ENCODE data around the gene REXO1. TPM values are rescaled to one million over a fixed set of nuclear protein-coding genes. Genes with fewer than 3 reads are reported as not detected.

REXO1 gene
- total and polyA plus RNA-seq, 9 of the 15 experiments (the other 6 are each of a cell fraction or from before 2014, with no cell fraction given) = 0.04 to 63.3 (median 15.8) TPM

DNA sequence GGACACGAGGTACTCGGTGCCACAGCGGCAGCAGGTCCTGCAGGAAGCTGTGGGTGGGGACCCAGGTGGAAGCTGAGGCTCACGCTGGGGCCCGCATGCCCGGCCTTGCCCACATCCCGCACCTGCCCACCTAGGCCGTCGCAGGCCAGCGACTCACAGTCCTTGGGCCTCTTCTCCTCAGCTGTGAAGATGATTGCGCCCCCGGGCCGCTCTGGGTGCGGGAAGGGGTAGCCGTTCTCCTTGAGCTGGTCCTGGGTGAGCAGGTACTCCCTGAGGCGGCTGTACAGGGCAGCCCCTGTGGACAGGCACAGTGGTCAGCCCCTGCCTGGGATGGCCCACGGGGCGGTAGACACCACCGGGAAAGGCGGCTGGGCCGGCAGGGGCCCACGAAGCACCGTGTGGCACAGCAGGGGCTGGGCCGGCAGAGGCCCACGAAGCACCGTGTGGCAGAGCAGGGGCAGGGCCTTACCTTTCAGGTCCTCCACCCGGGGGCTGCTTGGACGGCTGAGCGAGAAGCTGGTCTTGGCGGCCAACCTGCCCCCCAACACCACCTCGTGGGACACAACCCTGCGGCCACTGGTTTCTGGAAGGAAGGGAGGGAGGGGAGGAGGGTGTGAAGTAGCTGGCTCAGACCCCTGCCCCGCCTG, 29.6 kb downstream of the REXO1 start:
- no peak for DNase-seq (ENCODE audit: extremely low read depth in 1 of 4, low spot score in 3 of 4)
- no peaks in the 10 kb centered on the region for H4K20me1 ChIP-seq (replicated peaks; ENCODE audit: control insufficient read depth, insufficient read depth, low read length)
- H3K4me1 ChIP-seq (replicated peaks in 1 of 2; ENCODE audit: control insufficient read depth in 2 of 2, insufficient read depth in 2 of 2, low read length in 2 of 2) = peaks cover 2 to 45% of the 10 kb centered on the region in 2 experiments; a peak in 2 of 5 replicates
- ATAC-seq = no peak
- no peaks in the 10 kb centered on the region for H3K9me1 ChIP-seq (ENCODE audit: control insufficient read depth, insufficient read depth, low read length)
- H3K4me2 ChIP-seq (ENCODE audit: insufficient read depth, low read length) = no peak overlapping the region
- peaks cover 86% of the 10 kb centered on the region; the same call in 2 of the 3 replicates for H3K36me3 ChIP-seq (ENCODE audit: control insufficient read depth, insufficient read depth, low read length)
- in situ Hi-C loops (cut with MboI) (no loop called here), intact Hi-C loops (cut with micrococcal nuclease) (no loop called here)
- H3K27ac ChIP-seq (ENCODE audit: extremely low read depth, low read depth, low read length) = no peak overlapping the region
- H3K4me3 ChIP-seq = no peak overlapping the region
- H2AFZ ChIP-seq (ENCODE audit: low read depth, low read length) = no peak overlapping the region
- no peaks in the 10 kb centered on the region for H3K27me3 ChIP-seq (ENCODE audit: control insufficient read depth in 2 of 2, insufficient read depth in 2 of 2, low read length in 2 of 2)
- H3K9ac ChIP-seq (ENCODE audit: insufficient read depth in 1 of 2, low read depth in 2 of 2, low read length in 2 of 2) = no peak overlapping the region; a peak in 1 of 4 replicates
- no peaks in the 10 kb centered on the region for H3K9me3 ChIP-seq (replicated peaks; ENCODE audit: control insufficient read depth, insufficient read depth, low read depth, low read length)
- WGBS (ENCODE audit: insufficient coverage, low coverage, missing lambda C conversion rate) = 94% methylated on average over 19 of the region's 33 CpGs
- BruUV-seq (replicated peaks) = no TSS peak
- no peak for FAIRE-seq
- ChIA-PET POLR2A (interaction anchor here (0.5 to 1.1 kb wide), 4 partner anchors 7 to 177 kb away, joined by 3 read pairs; no protein-coding TSS in a partner anchor), CTCF (ENCODE audit: low intra/inter-chr PET ratio) (no interaction called here)
- peaks cover 9% of the 10 kb centered on the region for H3K79me2 ChIP-seq (ENCODE audit: control insufficient read depth, insufficient read depth, low read length)
- TF ChIP-seq PML (IDR thresholded peaks at IDR 0.05; ENCODE audit: low read length) (no peak), KLF6 (CRISPR knock-in tag; IDR thresholded peaks at IDR 0.05; ENCODE audit: borderline replicate concordance) (no peak), ZNF175 (CRISPR knock-in tag; IDR thresholded peaks at IDR 0.05; ENCODE audit: low read depth) (no peak), FOXJ2 (tag; IDR thresholded peaks at IDR 0.05) (no peak), SP2 (IDR thresholded peaks at IDR 0.05; ENCODE audit: extremely low read depth, low read depth, low read length, poor library complexity, severe bottlenecking) (no peak), ZBTB1 (CRISPR knock-in tag; IDR thresholded peaks at IDR 0.05; ENCODE audit: borderline replicate concordance, low read depth) (no peak), MTA3 (IDR thresholded peaks at IDR 0.05; ENCODE audit: borderline replicate concordance) (no peak), RBFOX2 (IDR thresholded peaks at IDR 0.05; ENCODE audit: low read depth, low read length) (peak; percentile 39), KDM1A (IDR thresholded peaks at IDR 0.05) (no peak), HEY1 (CRISPR knock-in tag; IDR thresholded peaks at IDR 0.05; ENCODE audit: borderline replicate concordance) (no peak), FOSL1 (tag; conservative IDR thresholded peaks at IDR 0.05) (no peak), BRD9 (IDR thresholded peaks at IDR 0.05; ENCODE audit: low read depth, partially characterized antibody) (no peak)
- TF ChIP-seq, protein P1, sequence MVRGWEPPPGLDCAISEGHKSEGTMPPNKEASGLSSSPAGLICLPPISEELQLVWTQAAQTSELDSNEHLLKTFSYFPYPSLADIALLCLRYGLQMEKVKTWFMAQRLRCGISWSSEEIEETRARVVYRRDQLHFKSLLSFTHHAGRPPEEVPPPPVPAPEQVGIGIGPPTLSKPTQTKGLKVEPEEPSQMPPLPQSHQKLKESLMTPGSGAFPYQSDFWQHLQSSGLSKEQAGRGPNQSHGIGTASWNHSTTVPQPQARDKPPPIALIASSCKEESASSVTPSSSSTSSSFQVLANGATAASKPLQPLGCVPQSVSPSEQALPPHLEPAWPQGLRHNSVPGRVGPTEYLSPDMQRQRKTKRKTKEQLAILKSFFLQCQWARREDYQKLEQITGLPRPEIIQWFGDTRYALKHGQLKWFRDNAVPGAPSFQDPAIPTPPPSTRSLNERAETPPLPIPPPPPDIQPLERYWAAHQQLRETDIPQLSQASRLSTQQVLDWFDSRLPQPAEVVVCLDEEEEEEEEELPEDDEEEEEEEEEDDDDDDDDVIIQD (CRISPR knock-in tag; IDR thresholded peaks at IDR 0.05) = no peak
- TF ChIP-seq, protein P2, sequence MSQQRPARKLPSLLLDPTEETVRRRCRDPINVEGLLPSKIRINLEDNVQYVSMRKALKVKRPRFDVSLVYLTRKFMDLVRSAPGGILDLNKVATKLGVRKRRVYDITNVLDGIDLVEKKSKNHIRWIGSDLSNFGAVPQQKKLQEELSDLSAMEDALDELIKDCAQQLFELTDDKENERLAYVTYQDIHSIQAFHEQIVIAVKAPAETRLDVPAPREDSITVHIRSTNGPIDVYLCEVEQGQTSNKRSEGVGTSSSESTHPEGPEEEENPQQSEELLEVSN (IDR thresholded peaks at IDR 0.05; ENCODE audit: borderline replicate concordance in 1 of 2, extremely low read depth in 1 of 2, insufficient read depth in 1 of 2, insufficient read length in 1 of 2, low read depth in 1 of 2, low read length in 1 of 2, poor library complexity in 1 of 2, severe bottlenecking in 1 of 2) = no peak
- TF ChIP-seq, protein P3, sequence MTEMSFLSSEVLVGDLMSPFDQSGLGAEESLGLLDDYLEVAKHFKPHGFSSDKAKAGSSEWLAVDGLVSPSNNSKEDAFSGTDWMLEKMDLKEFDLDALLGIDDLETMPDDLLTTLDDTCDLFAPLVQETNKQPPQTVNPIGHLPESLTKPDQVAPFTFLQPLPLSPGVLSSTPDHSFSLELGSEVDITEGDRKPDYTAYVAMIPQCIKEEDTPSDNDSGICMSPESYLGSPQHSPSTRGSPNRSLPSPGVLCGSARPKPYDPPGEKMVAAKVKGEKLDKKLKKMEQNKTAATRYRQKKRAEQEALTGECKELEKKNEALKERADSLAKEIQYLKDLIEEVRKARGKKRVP (CRISPR knock-in tag; IDR thresholded peaks at IDR 0.05) = no peak
- TF ChIP-seq, protein P4, sequence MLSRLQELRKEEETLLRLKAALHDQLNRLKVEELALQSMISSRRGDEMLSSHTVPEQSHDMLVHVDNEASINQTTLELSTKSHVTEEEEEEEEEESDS (CRISPR knock-in tag; IDR thresholded peaks at IDR 0.05) = no peak
- TF ChIP-seq, protein P5, sequence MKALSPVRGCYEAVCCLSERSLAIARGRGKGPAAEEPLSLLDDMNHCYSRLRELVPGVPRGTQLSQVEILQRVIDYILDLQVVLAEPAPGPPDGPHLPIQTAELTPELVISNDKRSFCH (CRISPR knock-in tag; IDR thresholded peaks at IDR 0.05) = no peak
- TF ChIP-seq, protein P5 (tag; IDR thresholded peaks at IDR 0.05) = no peak

All from K562 (cell line).